Eye (tissue), 1 donor: ENCODE data around the gene DRC7.
"Not testable (repeated sequence)": the region's sequence is repeated elsewhere in the genome, so short reads cannot be mapped to it uniquely, and the experiment has no call there.

ENCODE experiments used
- DNase-seq: peaks from one replicate; pipeline ENCODE4 v3.0.0-alpha.2; 2015

DRC7 gene

GRCh38 chr16:57695680-57696069 lies 1.1 kb downstream of the DRC7 start:
- DNase-seq: no peak

- DNase-seq: no peak
Observed at GRCh38 chr16:57696240-57696639, 1.6 kb downstream of the DRC7 start.

- DNase-seq: no peak
Observed at GRCh38 chr16:57697896-57698537, 3.4 kb downstream of the DRC7 start.

GRCh38 chr16:57698812-57699405 lies 4.3 kb downstream of the DRC7 start:
- no peak for DNase-seq

- no peak for DNase-seq
Observed at GRCh38 chr16:57699481-57699880, 4.9 kb downstream of the DRC7 start.

GRCh38 chr16:57699899-57700298 lies 5.3 kb downstream of the DRC7 start:
- DNase-seq: no peak

GRCh38 chr16:57700781-57701551 lies 6.4 kb downstream of the DRC7 start:
- no peak for DNase-seq

- DNase-seq: no peak
Observed at GRCh38 chr16:57701759-57702371, 7.3 kb downstream of the DRC7 start.

- no peak for DNase-seq
Observed at GRCh38 chr16:57703416-57704010, 8.9 kb downstream of the DRC7 start.

GRCh38 chr16:57704011-57704904 lies 9.7 kb downstream of the DRC7 start:
- DNase-seq: no peak

- no peak for DNase-seq
Observed at GRCh38 chr16:57704905-57705852, 10.6 kb downstream of the DRC7 start.

- no peak for DNase-seq
Observed at GRCh38 chr16:57706717-57707116, 12.1 kb downstream of the DRC7 start.

GRCh38 chr16:57707331-57707730 lies 12.7 kb downstream of the DRC7 start:
- no peak for DNase-seq

- no peak for DNase-seq
Observed at GRCh38 chr16:57708168-57708567, 13.6 kb downstream of the DRC7 start.

GRCh38 chr16:57709663-57710062 lies 15.1 kb downstream of the DRC7 start:
- no peak for DNase-seq

- DNase-seq: no peak
Observed at GRCh38 chr16:57711346-57711745, 16.7 kb downstream of the DRC7 start.

- DNase-seq: no peak
Observed at GRCh38 chr16:57711993-57712392, 17.4 kb downstream of the DRC7 start.

- not testable (repeated sequence) for DNase-seq
Observed at GRCh38 chr16:57712569-57712968, 18.0 kb downstream of the DRC7 start.

GRCh38 chr16:57713596-57713995 lies 19.0 kb downstream of the DRC7 start:
- DNase-seq: no peak

- no peak for DNase-seq
Observed at GRCh38 chr16:57714047-57714446, 19.4 kb downstream of the DRC7 start.

GRCh38 chr16:57720142-57720575 lies 25.6 kb downstream of the DRC7 start:
- peak; percentile 40 for DNase-seq
